A549 (cell line): ENCODE measurements around the gene RAPGEFL1. TPM values are rescaled to one million over a fixed set of nuclear protein-coding genes. Genes with fewer than 3 reads are reported as not detected.

Source experiments
- ATAC-seq, 2 experiments: fragments of 200-7000 bp in 1 of 2; fragments of >200 bp in 1 of 2; cut with Nextera tagmentation in 1 of 2; cut with Tn5 transposase in 1 of 2; 3 replicates each; pipeline versions ENCODE4 v1.8.0 to v1.9.1; 2018 to 2020; ENCODE audit warnings: mild to moderate bottlenecking in 1 of 2, moderate library complexity in 1 of 2
- CTCF ChIA-PET: fragments of 300-600 bp; sonication (Branson Sonifier 250); formaldehyde crosslinking; extraction: SDS; loops from one replicate; lab custom pipeline; 2021; ENCODE audit warnings: antibody characterized with exemption, inconsistent platforms; lab: Yijun Ruan, JAX
- POLR2A ChIA-PET: fragments of 350-600 bp; formaldehyde crosslinking; extraction: SDS; loops from one replicate; lab custom pipeline; 2021; ENCODE audit warnings: antibody characterized with exemption, inconsistent platforms; lab: Yijun Ruan, JAX
- DNase-seq, 2 experiments: peaks; one replicate each; pipeline versions ENCODE4 v3.0.0 to v3.0.0-alpha.2; 2011 to 2016; ENCODE audit warnings: low read depth in 1 of 2, low spot score in 1 of 2
- FAIRE-seq: peaks from 2 replicates; lab custom pipeline; 2011; peaks lifted over from hg19 to GRCh38; lab: Jason Lieb, UNC
- H3K27ac ChIP-seq, 2 experiments: fragments of >200 bp; sonication (Bioruptor Twin); formaldehyde crosslinking; 3 replicates each; pipeline ENCODE4 v1.5.1; 2016 to 2017
- H3K4me1 ChIP-seq: fragments of >200 bp; sonication (Bioruptor Twin); formaldehyde crosslinking; 3 replicates; pipeline ENCODE4 v1.6.1; 2016
- H3K4me2 ChIP-seq: fragments of >200 bp; sonication (Bioruptor Twin); formaldehyde crosslinking; 3 replicates; pipeline ENCODE4 v1.6.1; 2016
- H3K4me3 ChIP-seq: fragments of >200 bp; sonication (Bioruptor Twin); formaldehyde crosslinking; 3 replicates; pipeline ENCODE4 v1.5.1; 2016
- H3K9me3 ChIP-seq: fragments of >200 bp; sonication (Bioruptor Twin); formaldehyde crosslinking; 3 replicates; pipeline ENCODE4 v1.6.1; 2016
- ATOH8 ChIP-seq: fragments of 250-450 bp; sonication (Bioruptor Pico); IDR thresholded peaks from 2 replicates; pipeline ENCODE4 v1.5.0; 2020; ENCODE audit warnings: low read depth, mild to moderate bottlenecking, moderate library complexity
- BHLHE40 ChIP-seq: IDR thresholded peaks from 2 replicates; pipeline ENCODE4 v1.6.1; 2012; ENCODE audit warnings: low read depth, low read length, inconsistent platforms
- CBX8 ChIP-seq: fragments of 200-600 bp; sonication (generic); IDR thresholded peaks from 2 replicates; pipeline ENCODE4 v1.6.1; 2016
- CEBPB ChIP-seq, 2 experiments: fragments of >200 bp in 1 of 2; sonication (Bioruptor Twin) in 1 of 2; formaldehyde crosslinking in 1 of 2; IDR thresholded peaks; 2 replicates each; pipeline ENCODE4 v1.6.1; 2012 to 2016
- CHD2 ChIP-seq: fragments of 150-350 bp; IDR thresholded peaks from 2 replicates; pipeline ENCODE4 v1.6.1; 2014; ENCODE audit warnings: low read length; ENCODE audit not compliant: partially characterized antibody
- CHD4 ChIP-seq: fragments of 200-600 bp; sonication (generic); IDR thresholded peaks from 2 replicates; pipeline ENCODE4 v1.6.1; 2016; ENCODE audit warnings: antibody characterized with exemption, mild to moderate bottlenecking, borderline replicate concordance
- EHF ChIP-seq: fragments of 250-450 bp; sonication (Bioruptor Pico); IDR thresholded peaks from 2 replicates; pipeline ENCODE4 v1.5.0; 2020; ENCODE audit warnings: mild to moderate bottlenecking
- EHMT2 ChIP-seq: fragments of 200-600 bp; sonication (generic); IDR thresholded peaks from 2 replicates; pipeline ENCODE4 v1.6.1; 2016; ENCODE audit warnings: antibody characterized with exemption, low read depth, mild to moderate bottlenecking, moderate library complexity
- ELK1 ChIP-seq: fragments of 150-350 bp; IDR thresholded peaks from 2 replicates; pipeline ENCODE4 v1.6.1; 2014; ENCODE audit warnings: low read depth, mild to moderate bottlenecking, low read length
- FOSL2 ChIP-seq, 2 experiments: fragments of 450-650 bp in 1 of 2; fragments of >200 bp in 1 of 2; sonication (Bioruptor Twin) in 1 of 2; formaldehyde crosslinking; IDR thresholded peaks; 2 replicates each; pipeline versions ENCODE4 v1.5.0 to v1.6.1; 2016 to 2020; ENCODE audit warnings: mild to moderate bottlenecking in 1 of 2, moderate library complexity in 1 of 2
- FOXS1 ChIP-seq: fragments of 250-450 bp; sonication (Bioruptor Pico); IDR thresholded peaks from 2 replicates; pipeline ENCODE4 v1.5.0; 2020; ENCODE audit warnings: mild to moderate bottlenecking, moderate library complexity
- HDAC2 ChIP-seq: fragments of 200-600 bp; sonication (generic); IDR thresholded peaks from 2 replicates; pipeline ENCODE4 v1.6.1; 2016
- HEYL ChIP-seq: fragments of 250-450 bp; sonication (Bioruptor Pico); IDR thresholded peaks from 2 replicates; pipeline ENCODE4 v1.8.0; 2021; ENCODE audit warnings: mild to moderate bottlenecking, moderate library complexity
- HOXA7 ChIP-seq: fragments of 250-450 bp; sonication (Bioruptor Pico); IDR thresholded peaks from 2 replicates; pipeline ENCODE4 v1.5.0; 2020; ENCODE audit warnings: mild to moderate bottlenecking, moderate library complexity
- JUN ChIP-seq, 2 experiments: fragments of >200 bp; sonication (Bioruptor Twin); formaldehyde crosslinking; IDR thresholded peaks; 2 replicates in 1 of 2; 3 replicates in 1 of 2; pipeline ENCODE4 v1.6.1; 2016 to 2017
- JUNB ChIP-seq: fragments of >200 bp; sonication (Bioruptor Twin); formaldehyde crosslinking; IDR thresholded peaks from 2 replicates; pipeline ENCODE4 v1.6.1; 2016
- KDM1A ChIP-seq: fragments of 200-600 bp; sonication (generic); IDR thresholded peaks from 2 replicates; pipeline ENCODE4 v1.6.1; 2016; ENCODE audit warnings: low read depth, mild to moderate bottlenecking
- MAFK ChIP-seq: fragments of 450-650 bp; IDR thresholded peaks from 2 replicates; pipeline ENCODE4 v1.6.1; 2014; ENCODE audit not compliant: partially characterized antibody
- NR3C1 ChIP-seq: fragments of >200 bp; sonication (Bioruptor Twin); formaldehyde crosslinking; IDR thresholded peaks from 3 replicates; pipeline ENCODE4 v1.6.1; 2017
- POLR2A ChIP-seq: IDR thresholded peaks from 2 replicates; pipeline ENCODE4 v1.6.1; 2012; ENCODE audit warnings: mild to moderate bottlenecking, low read length
- RNF2 ChIP-seq: fragments of 200-600 bp; sonication (generic); IDR thresholded peaks from 2 replicates; pipeline ENCODE4 v1.6.1; 2016; ENCODE audit warnings: low read depth, mild to moderate bottlenecking, antibody characterized with exemption, moderate library complexity, borderline replicate concordance
- SREBF2 ChIP-seq: fragments of 450-650 bp; IDR thresholded peaks from 2 replicates; pipeline ENCODE4 v1.6.1; 2014; ENCODE audit warnings: mild to moderate bottlenecking, moderate library complexity
- TFCP2L1 ChIP-seq: fragments of 250-450 bp; sonication (Bioruptor Pico); IDR thresholded peaks from 2 replicates; pipeline ENCODE4 v1.5.0; 2021; ENCODE audit warnings: mild to moderate bottlenecking
- TP53 ChIP-seq: fragments of 250-450 bp; sonication (Bioruptor Pico); IDR thresholded peaks from 2 replicates; pipeline ENCODE4 v1.5.0; 2021; ENCODE audit warnings: mild to moderate bottlenecking, moderate library complexity
- USF2 ChIP-seq: fragments of 450-650 bp; IDR thresholded peaks from 2 replicates; pipeline ENCODE4 v1.6.1; 2014; ENCODE audit warnings: antibody characterized with exemption
- ZFP36 ChIP-seq: fragments of 450-650 bp; IDR thresholded peaks from 2 replicates; pipeline ENCODE4 v1.6.1; 2014; ENCODE audit warnings: borderline replicate concordance; ENCODE audit not compliant: partially characterized antibody
- ZNF302 ChIP-seq: fragments of 250-450 bp; sonication (Bioruptor Pico); IDR thresholded peaks from 2 replicates; pipeline ENCODE4 v1.9.0; 2021; ENCODE audit warnings: inconsistent platforms, mild to moderate bottlenecking, moderate library complexity
- WGBS: methylation state at CpG from one replicate; pipeline ENCODE4 v1.1.6; 2017; ENCODE audit errors: missing lambda C conversion rate; 5-methylcytosine and 5-hydroxymethylcytosine counted together
- polyA plus RNA-seq, 4 experiments: library from polyadenylated mRNA; depleted of rRNA in 3 of 4; stranded (reverse); fragments of >200 nt; fragmentation: RNase III in 1 of 4; extraction: RNeasy Plus Mini Kit Qiagen cat#74134 plus additional on column Dnase treatment in 1 of 4; gene quantifications; 2 replicates in 3 of 4; 3 replicates in 1 of 4; pipeline ENCODE4 v1.2.3, GENCODE V29; 2011 to 2017

RAPGEFL1 gene
- polyA plus RNA-seq, 2 of the 4 experiments (the other 2 are of a cell fraction): 4.1 to 4.8 TPM

GRCh38 chr17:40241252-40241834 lies 64.1 kb downstream of the RAPGEFL1 start:
- peak; percentile 32 for FAIRE-seq
- 90% methylated on average over 4 of the region's 4 CpGs for WGBS
- ATAC-seq: no peak
- ChIA-PET POLR2A (interaction anchor here (0.6 to 1.5 kb wide), 2 partner anchors 9 to 22 kb away, joined by 3 read pairs; partner anchors contain the start of gene WIPF2), CTCF (interaction anchor here (0.7 to 4.7 kb wide), 8 partner anchors 10 to 166 kb away, joined by 3 to 24 read pairs (median 4); no protein-coding TSS in a partner anchor)
- no peak overlapping the region for H3K4me2 ChIP-seq
- no peaks in the 10 kb centered on the region for H3K4me1 ChIP-seq
- H3K27ac ChIP-seq: no peak overlapping the region
- H3K4me3 ChIP-seq: no peak overlapping the region
- H3K9me3 ChIP-seq: no peaks in the 10 kb centered on the region
- no peak for DNase-seq
- TF ChIP-seq KDM1A (no peak), TFCP2L1 (CRISPR knock-in tag) (no peak), HOXA7 (CRISPR knock-in tag) (no peak), TP53 (CRISPR knock-in tag) (no peak), NR3C1 (no peak), CHD4 (no peak), FOSL2 (IDR thresholded peaks at IDR 0.05) (no peak), FOSL2 (CRISPR knock-in tag; IDR thresholded peaks at IDR 0.05) (no peak), FOXS1 (no peak), EHF (CRISPR knock-in tag) (no peak), CBX8 (no peak), ZFP36 (no peak), MAFK (no peak)
- TF ChIP-seq, all 56 proteins: peak for 0

- Histone ChIP-seq H3K4me1 (no peaks in the 10 kb centered on the region), H3K9me3 (no peaks in the 10 kb centered on the region), H3K4me3 (no peak overlapping the region), H3K27ac (no peak overlapping the region), H3K4me2 (no peak overlapping the region)
- FAIRE-seq (no peak), DNase-seq (no peak), ATAC-seq (no peak)
- TF ChIP-seq CHD2 (no peak), USF2 (no peak), NR3C1 (no peak), ELK1 (no peak)
- WGBS: 91% methylated on average over 3 of the region's 3 CpGs
- ChIA-PET POLR2A (interaction anchor here (1.5 kb wide), 1 partner anchor 24 kb away, joined by 3 read pairs; the partner anchor contains the start of gene WIPF2), CTCF (interaction anchor here (1.2 to 4.7 kb wide), 9 partner anchors 11 to 167 kb away, joined by 3 to 24 read pairs (median 5); no protein-coding TSS in a partner anchor)
These were observed 65.5 kb downstream of the RAPGEFL1 start for GRCh38 chr17:40242774-40243173.

- H3K4me1 ChIP-seq: no peaks in the 10 kb centered on the region
- WGBS: 96% methylated on average over 3 of the region's 3 CpGs
These were observed 66.5 kb downstream of the RAPGEFL1 start for GRCh38 chr17:40243761-40244160.

GRCh38 chr17:40244255-40244654 lies 67.0 kb downstream of the RAPGEFL1 start:
- ATAC-seq (no peak), FAIRE-seq (no peak), DNase-seq (no peak)
- Histone ChIP-seq H3K4me1 (no peaks in the 10 kb centered on the region), H3K4me3 (no peak overlapping the region), H3K4me2 (no peak overlapping the region), H3K27ac (no peak overlapping the region), H3K9me3 (no peaks in the 10 kb centered on the region)
- 88% methylated on average over 4 of the region's 4 CpGs for WGBS
- POLR2A ChIA-PET: no interaction called here
- CTCF ChIA-PET: interaction anchor here (1.0 to 4.7 kb wide), 6 partner anchors 16 to 112 kb away, joined by 3 to 24 read pairs (median 5); no protein-coding TSS in a partner anchor
- TF ChIP-seq FOSL2 (IDR thresholded peaks at IDR 0.05) (no peak), FOSL2 (CRISPR knock-in tag; IDR thresholded peaks at IDR 0.05) (no peak), JUN (IDR thresholded peaks at IDR 0.05) (no peak), HOXA7 (CRISPR knock-in tag) (no peak), CEBPB (IDR thresholded peaks at IDR 0.05) (no peak), HDAC2 (no peak), SREBF2 (no peak), HEYL (CRISPR knock-in tag) (no peak), CHD4 (no peak), ZNF302 (CRISPR knock-in tag) (no peak), ELK1 (no peak), POLR2A (no peak), ATOH8 (CRISPR knock-in tag) (no peak), BHLHE40 (no peak)

More at GRCh38 chr17:40243761-40244160, 66.5 kb downstream of the RAPGEFL1 start:
- ATAC-seq: no peak
- ChIA-PET POLR2A (no interaction called here), CTCF (interaction anchor here (1.2 to 4.7 kb wide), 8 partner anchors 22 to 113 kb away, joined by 3 to 24 read pairs (median 6); no protein-coding TSS in a partner anchor)
- no peak overlapping the region for H3K27ac ChIP-seq
- no peaks in the 10 kb centered on the region for H3K9me3 ChIP-seq
- no peak for FAIRE-seq
- DNase-seq: no peak
- no peak overlapping the region for H3K4me2 ChIP-seq
- H3K4me3 ChIP-seq: no peak overlapping the region
- TF ChIP-seq JUNB (no peak), HEYL (CRISPR knock-in tag) (no peak), RNF2 (no peak), EHMT2 (no peak), MAFK (no peak), ZNF302 (CRISPR knock-in tag) (no peak), HOXA7 (CRISPR knock-in tag) (no peak), FOSL2 (IDR thresholded peaks at IDR 0.05) (no peak), FOSL2 (CRISPR knock-in tag; IDR thresholded peaks at IDR 0.05) (no peak)
- TF ChIP-seq, all 56 proteins: peak for 0
